Measurements from ENCODE around the gene SDC1.

SDC1 gene

GRCh38 chr2:20213651-20214565 is 11.0 kb downstream of the SDC1 start:
- no peak for DNase-seq (ENCODE audit: low spot score)

DNA sequence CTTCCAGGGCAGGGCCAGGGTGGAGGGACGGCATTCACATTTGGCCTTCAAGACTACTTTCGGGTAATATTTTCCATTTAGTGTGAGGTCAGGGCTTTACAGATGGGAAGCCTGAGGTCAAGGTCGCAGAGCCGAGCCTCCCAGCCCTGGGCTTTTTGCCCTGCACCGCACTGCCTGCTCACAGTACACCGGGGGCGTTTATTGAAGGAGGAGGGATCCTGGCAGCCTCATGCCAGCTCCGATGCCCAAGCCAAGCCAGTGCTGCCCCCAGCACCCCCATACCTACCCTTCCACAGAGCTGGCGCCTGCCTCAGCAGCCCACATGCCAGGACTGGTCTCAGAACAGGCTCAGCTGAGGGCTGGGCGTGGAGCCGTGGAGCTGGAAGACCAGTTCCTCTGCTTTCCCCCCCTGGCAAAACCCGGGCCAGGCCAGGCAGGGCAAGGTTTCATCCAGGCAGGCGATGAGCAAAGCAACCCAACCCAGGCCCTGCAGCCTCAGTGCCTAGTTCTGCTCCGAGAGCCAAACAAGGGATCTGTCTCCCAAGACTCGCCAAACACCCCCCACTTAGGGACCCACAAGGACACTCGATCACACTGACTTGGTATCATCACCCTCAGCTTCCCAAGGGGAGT is 11.9 kb downstream of the SDC1 start:
- DNase-seq (ENCODE audit: low spot score), result no peak

GRCh38 chr2:20212459-20212870 is 12.5 kb downstream of the SDC1 start:
- peak; percentile 60 for DNase-seq (ENCODE audit: low spot score)

DNA sequence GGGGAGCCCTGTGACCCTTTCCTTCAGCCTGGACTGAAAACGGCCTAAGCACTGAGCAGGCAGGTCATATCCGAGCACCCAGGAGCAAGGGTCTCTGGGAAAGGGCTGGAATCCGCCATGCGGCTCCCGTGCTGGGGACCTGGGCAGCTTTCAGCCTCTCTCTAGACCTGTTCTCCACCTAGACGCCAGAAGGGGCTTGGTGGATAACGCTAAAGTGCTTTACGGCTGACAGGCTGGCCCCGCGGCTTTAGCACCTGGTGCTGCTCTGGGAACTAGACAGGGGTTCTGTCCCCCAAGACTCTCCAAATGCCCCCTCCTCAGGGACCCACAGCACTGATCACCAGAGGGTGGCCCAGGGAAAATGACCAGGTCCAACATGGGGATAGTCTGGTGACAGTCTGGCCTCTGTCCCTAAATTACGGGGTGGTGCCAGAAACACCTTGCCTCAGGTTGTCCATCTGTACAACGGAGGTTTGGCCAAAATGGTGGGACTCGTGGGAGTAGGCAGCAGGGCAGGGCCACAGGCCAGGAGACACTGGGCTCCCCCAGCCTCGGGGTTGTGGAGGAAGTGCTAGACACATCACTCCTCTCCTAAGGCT is 13.0 kb downstream of the SDC1 start:
- DNase-seq (ENCODE audit: low spot score), result no peak

DNA sequence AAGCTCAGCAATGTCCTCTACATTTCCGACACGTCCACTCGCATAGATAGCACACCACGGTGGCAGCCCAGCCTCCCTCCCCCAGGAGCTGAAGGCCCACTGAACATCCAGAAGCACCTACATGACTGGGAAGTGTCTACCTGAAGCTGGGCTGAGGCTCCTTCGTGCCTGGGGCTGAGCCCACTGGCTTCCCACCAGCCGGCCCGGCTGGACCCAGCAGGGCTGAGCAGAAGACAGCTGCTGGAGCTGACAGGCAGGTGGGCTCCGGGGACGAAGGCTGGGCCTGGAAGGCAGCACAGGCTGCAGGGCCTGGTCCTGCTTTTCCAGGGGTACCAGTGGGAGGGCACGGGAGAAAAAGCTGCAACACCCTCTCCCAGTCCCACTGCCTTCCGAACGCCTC is 13.5 kb downstream of the SDC1 start:
- no peak for DNase-seq (ENCODE audit: low spot score)

DNA sequence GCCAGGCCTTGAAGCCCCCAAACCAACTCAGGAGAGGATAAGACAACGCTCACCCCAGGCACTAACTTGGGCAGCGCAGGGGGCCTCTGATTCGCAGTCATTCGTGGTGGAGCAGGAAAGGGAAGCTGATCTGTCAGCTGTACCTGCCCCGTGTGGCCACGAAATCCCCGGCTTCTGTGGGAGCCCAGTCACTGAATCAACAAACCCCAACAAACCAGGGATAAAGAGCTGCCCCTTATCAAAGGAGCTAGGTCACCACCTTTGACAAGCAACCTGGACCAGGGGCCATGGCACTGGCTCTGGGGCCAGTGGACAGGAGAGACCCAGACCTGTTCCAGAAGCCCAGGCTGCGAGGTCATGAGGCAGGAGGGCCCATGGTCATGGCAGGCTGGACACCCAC is 14.5 kb downstream of the SDC1 start:
- DNase-seq (ENCODE audit: low spot score), result no peak

GRCh38 chr2:20209373-20210109 is 15.4 kb downstream of the SDC1 start:
- no peak for DNase-seq (ENCODE audit: low spot score)

DNA sequence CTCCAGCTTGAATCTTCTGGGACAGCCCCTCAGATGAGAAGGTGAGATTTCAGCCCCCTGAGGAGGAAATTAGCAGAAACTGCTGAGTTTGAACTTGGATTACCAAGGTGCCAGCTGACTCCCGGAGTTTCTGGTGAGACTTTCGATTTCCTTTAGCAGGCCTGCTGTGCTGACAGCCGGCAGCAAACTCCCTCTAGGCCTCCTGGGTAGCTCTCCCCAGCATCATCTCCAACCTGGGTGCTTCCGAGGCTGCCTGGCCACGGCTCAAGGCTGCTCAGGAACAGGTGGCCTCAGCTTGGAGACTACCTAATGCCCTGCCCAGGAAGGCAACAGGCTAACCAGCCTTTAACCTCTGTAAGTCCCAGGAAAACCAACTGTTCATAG is 16.5 kb downstream of the SDC1 start:
- DNase-seq (ENCODE audit: low spot score), result no peak

- no peak for DNase-seq (ENCODE audit: low spot score)
These were observed 17.9 kb downstream of the SDC1 start for GRCh38 chr2:20207051-20207450.

DNA sequence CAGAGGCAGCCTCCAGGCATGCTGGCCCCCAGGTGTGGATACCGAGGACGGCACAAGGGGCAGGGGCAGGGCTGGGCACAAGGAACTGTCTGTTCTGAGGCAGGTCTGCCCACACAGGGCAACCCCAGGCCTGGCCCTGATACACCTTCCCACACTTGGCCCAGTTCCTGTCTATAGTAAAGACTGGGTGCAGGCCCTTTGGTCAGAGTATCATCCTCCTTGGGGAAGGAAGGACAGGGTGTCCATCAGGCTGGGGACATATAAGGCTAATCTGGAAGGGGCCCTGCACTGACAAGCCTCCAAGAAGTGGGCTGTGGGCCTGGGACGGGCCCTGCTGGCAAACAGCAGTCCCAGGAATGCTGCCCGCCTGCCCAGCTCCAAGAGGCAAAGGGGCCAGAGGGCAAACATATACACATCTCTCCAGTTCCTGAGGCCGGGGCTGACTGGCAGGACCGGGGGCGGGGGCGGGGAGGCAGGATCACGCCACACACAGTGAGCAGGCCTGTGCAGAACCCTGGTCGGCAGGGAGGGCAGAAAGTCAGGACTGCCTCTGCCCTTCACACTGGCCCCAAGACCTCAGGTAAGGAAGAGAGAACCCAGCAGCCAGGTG is 18.9 kb downstream of the SDC1 start:
- no peak for DNase-seq (ENCODE audit: low spot score)

GRCh38 chr2:20205069-20205468 is 19.9 kb downstream of the SDC1 start:
- no peak for DNase-seq (ENCODE audit: low spot score)

DNA sequence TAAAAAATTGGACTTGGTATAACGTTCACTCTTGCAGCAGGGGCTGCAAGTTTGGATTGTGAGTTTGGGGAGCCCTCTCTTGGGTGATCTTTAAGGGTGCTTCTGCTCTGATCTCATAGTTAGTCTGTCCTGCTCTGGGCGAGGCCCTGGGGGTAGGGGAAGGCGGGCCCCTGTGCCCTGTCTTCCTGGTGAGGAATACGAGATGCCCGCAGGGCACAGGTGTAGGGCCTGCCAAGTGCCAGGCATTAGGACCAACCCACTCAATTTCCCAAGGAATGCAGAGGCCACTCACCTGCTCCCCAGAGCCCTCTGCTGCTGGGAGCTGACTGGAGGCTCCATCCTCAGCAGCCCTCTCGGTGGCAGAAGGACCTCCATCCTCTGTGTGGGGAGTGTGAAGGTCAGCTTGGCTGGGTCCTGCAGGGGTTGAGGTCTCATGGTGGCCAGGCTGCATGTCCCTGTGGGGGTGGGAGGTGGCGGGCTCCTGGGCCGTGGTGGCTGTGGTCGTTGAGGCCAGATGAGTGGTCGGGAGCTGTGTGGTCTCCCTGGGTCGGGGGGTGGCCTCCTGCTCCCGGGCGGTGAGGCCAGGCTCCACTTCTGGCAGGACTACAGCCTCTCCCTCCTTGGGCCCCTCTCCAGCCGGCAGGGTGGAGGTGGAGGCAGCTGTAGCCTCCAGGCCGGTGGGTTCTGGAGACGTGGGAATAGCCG is 21.3 kb downstream of the SDC1 start:
- DNase-seq (ENCODE audit: low spot score), result no peak

DNA sequence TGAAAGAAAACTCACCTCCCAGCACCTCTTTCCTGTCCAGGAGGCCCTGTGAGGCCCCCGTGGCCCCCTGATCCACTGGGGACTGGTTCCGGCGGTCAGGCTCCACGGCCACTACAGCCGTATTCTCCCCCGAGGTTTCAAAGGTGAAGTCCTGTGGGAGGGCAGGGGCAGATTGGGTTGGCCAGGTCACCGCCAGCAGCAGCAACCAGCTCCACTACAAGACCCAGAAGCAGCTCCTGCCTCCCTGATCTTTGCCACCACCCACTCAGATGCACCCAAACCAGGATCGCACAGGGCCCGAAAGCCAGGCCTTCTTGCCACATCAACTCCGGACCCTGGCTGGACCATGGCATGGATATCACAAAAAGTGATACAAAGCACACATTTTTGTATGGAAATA is 21.9 kb downstream of the SDC1 start:
- DNase-seq (ENCODE audit: low spot score), result no peak

DNA sequence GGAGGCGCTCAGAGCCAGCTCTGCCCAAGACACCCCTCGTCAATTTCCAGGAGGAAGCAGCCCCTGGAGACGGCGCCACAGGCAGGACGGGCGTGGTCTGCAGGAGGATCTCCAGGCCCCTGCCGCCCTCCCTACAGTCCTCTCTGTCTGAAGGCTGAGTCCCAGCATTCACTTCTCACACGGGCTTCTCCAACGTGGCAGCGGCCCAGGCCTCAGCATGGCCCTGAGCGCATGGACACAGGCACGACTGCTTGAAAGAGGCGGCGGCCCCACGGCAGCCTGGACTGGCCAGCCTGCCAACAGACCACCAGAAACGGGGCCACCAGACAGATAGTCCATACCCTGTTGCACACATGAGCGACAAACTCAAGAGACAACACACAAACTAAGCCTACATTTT is 23.3 kb downstream of the SDC1 start:
- no peak for DNase-seq (ENCODE audit: low spot score)

- no peak for DNase-seq (ENCODE audit: low spot score)
These were observed 24.0 kb downstream of the SDC1 start for GRCh38 chr2:20200697-20201555.

GRCh38 chr2:20199633-20200270 is 25.2 kb downstream of the SDC1 start:
- DNase-seq (ENCODE audit: low spot score), result no peak

DNA sequence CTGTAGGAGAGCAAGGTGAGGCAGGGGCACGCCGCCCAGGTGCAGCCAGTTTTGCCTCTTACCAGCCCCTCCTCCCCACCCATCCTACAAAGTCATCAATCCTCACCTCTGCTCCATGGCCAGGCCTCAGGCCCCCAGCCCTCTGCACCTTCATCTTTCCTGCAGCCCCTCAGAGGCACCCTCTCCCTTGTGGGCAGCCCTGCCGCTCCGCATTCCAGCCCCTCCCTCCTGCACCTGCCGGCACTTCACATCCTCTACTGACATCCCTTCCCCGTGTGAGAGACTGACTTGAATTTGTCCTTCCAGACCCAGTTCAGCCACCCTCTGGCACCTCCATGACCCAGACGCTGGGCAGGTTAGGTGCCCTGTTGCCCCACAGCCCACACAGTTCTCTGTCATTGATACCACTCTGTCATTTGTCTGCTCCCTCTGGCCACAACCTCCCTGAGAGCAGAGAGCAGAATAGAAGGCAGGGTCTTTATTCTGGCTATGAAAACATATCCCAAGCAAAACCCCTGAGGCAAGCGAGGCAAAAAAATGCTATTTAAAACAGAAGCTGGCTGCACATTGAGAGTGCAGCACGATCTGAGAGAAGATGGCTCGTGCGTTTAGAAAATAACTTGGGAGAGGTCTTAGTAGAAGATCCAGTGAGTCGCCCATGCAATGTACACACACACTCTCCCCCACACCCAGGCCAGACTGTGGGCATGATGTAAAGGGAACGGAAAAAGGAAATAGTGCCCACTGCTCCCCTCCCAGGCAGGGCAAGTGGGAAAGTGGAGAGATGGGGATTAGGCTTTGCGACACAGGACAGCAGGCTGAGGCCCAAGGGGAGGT is 25.9 kb downstream of the SDC1 start:
- no peak for DNase-seq (ENCODE audit: low spot score)

DNA sequence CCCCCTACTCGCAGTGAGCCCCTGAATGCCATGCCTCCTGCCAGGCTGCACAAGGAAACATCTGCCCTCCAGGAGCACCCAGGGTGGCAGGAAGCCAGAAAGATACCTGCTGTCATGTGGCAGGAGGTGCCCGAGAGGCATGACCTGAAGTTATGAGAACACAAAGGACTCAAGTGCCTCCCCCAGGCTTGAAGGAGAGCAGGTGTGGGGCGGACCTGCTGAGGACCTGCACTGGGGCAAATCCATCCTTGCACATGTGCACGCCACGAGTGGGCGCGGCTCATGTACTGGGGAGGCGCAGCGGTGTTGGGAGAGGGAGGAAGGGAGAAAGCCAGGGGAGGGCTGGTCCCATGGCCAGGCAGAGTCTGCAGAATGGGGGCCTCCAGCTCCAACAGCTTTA is 26.9 kb downstream of the SDC1 start:
- DNase-seq (ENCODE audit: low spot score), result no peak

DNA sequence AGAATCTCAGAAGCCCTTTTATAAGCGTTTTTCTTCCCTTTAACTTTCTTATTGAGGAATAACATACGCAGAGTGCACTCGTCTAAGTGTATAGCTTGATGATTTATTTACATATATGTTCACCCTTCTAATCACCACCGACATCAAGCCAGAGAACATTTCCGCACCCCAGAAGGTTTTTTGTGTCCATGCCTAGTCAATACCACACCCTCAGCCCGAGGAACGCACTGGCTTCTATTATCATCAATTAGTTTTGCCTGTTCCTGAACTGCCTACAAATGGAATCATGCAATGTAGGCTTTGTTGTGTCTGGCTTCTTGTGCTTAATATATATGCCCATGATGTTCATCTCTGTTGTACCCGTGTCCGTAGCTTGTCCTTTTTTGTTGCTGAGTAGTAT is 27.7 kb downstream of the SDC1 start:
- no peak for DNase-seq (ENCODE audit: low spot score)
